Erythroblast (primary cell): ENCODE results near the gene DDO.

Experiments
- GATA1 ChIP-seq: IDR thresholded peaks from 2 replicates; pipeline ENCODE4 v1.6.1; 2011; ENCODE audit warnings: low read depth, mild to moderate bottlenecking, control low read depth, low read length, moderate library complexity
- POLR2A ChIP-seq: IDR thresholded peaks from 2 replicates; pipeline ENCODE4 v1.6.1; 2011; ENCODE audit warnings: mild to moderate bottlenecking, low read length

DNA sequence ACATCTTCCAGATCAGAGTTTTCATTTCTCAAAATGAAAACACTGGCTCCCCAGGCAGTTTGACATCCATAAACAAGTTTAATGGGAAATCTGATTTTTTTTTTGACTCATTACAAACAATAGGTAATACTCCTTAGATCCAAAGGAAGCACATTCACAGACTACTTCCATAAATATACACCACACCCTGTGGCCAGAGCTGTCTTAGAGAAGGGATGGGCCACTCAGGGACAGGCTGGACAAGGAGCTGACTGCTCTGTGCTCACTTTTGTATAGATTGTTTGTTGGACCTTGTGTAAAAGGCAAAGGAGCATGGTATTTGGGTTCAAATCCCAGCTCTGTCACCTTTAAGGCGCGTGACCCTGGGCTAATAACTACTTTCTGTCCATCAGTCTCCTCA, 12.8 kb upstream of the DDO start:
- TF ChIP-seq POLR2A (no peak), GATA1 (no peak)
